ENCODE data around the gene PNMT. TPM values are rescaled to one million over a fixed set of nuclear protein-coding genes. Genes with fewer than 3 reads are reported as not detected.
A peak's percentile ranks its signal among the peaks of the same experiment; 100 is the strongest.

PNMT gene
- total and polyA plus RNA-seq, 2 of the 4 experiments (the other 2 are of a cell fraction) = not detected

GRCh38 chr17:39677542-39678339 is 9.5 kb downstream of the PNMT start:
- 56% methylated on average over 3 of the region's 13 CpGs; no CpG with 5 or more reads in 1 of the 2 experiments for WGBS, 2 experiments (ENCODE audit: extremely low coverage in 2 of 2, insufficient read length in 1 of 2)
- in situ Hi-C loops (cut with MboI; ENCODE audit: low sequenced_read_pairs) (no loop called here), intact Hi-C loops (cut with micrococcal nuclease) (no loop called here), dilution Hi-C loops (cut with HindIII; ENCODE audit: low sequenced_read_pairs, unreplicated experiment) (no loop called here)
- no peaks in the 10 kb centered on the region for H3K27me3 ChIP-seq (ENCODE audit: control insufficient read depth, insufficient read depth, low read length)
- POLR2A ChIA-PET (ENCODE audit: unreplicated experiment) = interaction anchor here (0.6 kb wide), 1 partner anchor 377 kb away, joined by 3 read pairs; no protein-coding TSS in a partner anchor
- H3K4me2 ChIP-seq (ENCODE audit: low read depth, low read length) = no peak overlapping the region; the same call in 1 of the 2 replicates
- H3K23ac ChIP-seq (ENCODE audit: low read depth, low read length) = peak overlapping the region; percentile 65; the same call in 1 of the 2 replicates
- H3K27ac ChIP-seq (ENCODE audit: insufficient read depth, low read length) = no peak overlapping the region
- H2BK5ac ChIP-seq (ENCODE audit: low read depth, low read length, poor library complexity, severe bottlenecking) = no peak overlapping the region
- no peak overlapping the region for H3K56ac ChIP-seq (ENCODE audit: extremely low read depth, insufficient read depth, low read length)
- no peak overlapping the region; the same call in 1 of the 2 replicates for H3K14ac ChIP-seq (replicated peaks; ENCODE audit: low read depth, low read length)
- H2AK9ac ChIP-seq (replicated peaks; ENCODE audit: low read depth, low read length, poor library complexity) = no peak overlapping the region
- H3K9me3 ChIP-seq (ENCODE audit: control insufficient read depth, insufficient read depth, low read length) = no peaks in the 10 kb centered on the region
- H3K4me3 ChIP-seq (ENCODE audit: insufficient read depth, low read depth, low read length) = no peak overlapping the region
- H3K4me1 ChIP-seq (ENCODE audit: control insufficient read depth, insufficient read depth, low read length) = peaks cover 7% of the 10 kb centered on the region
- peaks cover 7% of the 10 kb centered on the region; the same call in 1 of the 2 replicates for H3K9me1 ChIP-seq (ENCODE audit: insufficient read depth, low read length)
- no peak overlapping the region for H3K9ac ChIP-seq (ENCODE audit: low read depth, low read length)
- no peak overlapping the region for H2BK120ac ChIP-seq (ENCODE audit: low read depth, low read length)
- BruUV-seq (replicated peaks) = no TSS peak
- no peak overlapping the region for H2BK20ac ChIP-seq (ENCODE audit: low read depth, low read length)
- DNase-seq (no peak), ATAC-seq (ENCODE audit: low read depth) (peak; percentile 27)
- no peak overlapping the region for H2BK15ac ChIP-seq (ENCODE audit: low read depth, low read length)
- H4K8ac ChIP-seq (ENCODE audit: low read depth in 2 of 2, low read length in 2 of 2) = no peak overlapping the region
- H4K91ac ChIP-seq (ENCODE audit: insufficient read depth, low read depth, low read length) = no peak overlapping the region
- peaks cover 5% of the 10 kb centered on the region; the same call in 1 of the 2 replicates for H3K36me3 ChIP-seq (ENCODE audit: control insufficient read depth, insufficient read depth, low read length)
- H3K18ac ChIP-seq (ENCODE audit: low read depth, low read length) = no peak overlapping the region
- no peak overlapping the region for H2AK5ac ChIP-seq (ENCODE audit: low read depth, low read length)
- no peaks in the 10 kb centered on the region for H4K20me1 ChIP-seq (ENCODE audit: insufficient read depth, low read length)
- H4K5ac ChIP-seq (ENCODE audit: low read depth, low read length) = no peak overlapping the region
- CTCF ChIA-PET = interaction anchor here (0.6 kb wide), 1 partner anchor 106 kb away, joined by 3 read pairs; no protein-coding TSS in a partner anchor
- no peaks in the 10 kb centered on the region for H3K79me1 ChIP-seq (ENCODE audit: low read depth in 1 of 2, low read length in 2 of 2)
- peak overlapping the region; percentile 54 for H2AFZ ChIP-seq (replicated peaks; ENCODE audit: low read length, poor library complexity)
- H3K4ac ChIP-seq (ENCODE audit: low read depth, low read length) = no peak overlapping the region
- TF ChIP-seq NFE2L2 (IDR thresholded peaks at IDR 0.05; ENCODE audit: low read depth, low read length) = no peak
- no peak for TF ChIP-seq MAZ (IDR thresholded peaks at IDR 0.05; ENCODE audit: borderline replicate concordance, low read depth, low read length)
- no peak for TF ChIP-seq MXI1 (IDR thresholded peaks at IDR 0.05; ENCODE audit: borderline replicate concordance, low read depth, low read length)
- TF ChIP-seq RFX5 (IDR thresholded peaks at IDR 0.05; ENCODE audit: low read depth, low read length) = no peak
- TF ChIP-seq FOS (IDR thresholded peaks at IDR 0.05; ENCODE audit: low read depth, low read length) = no peak
- no peak for TF ChIP-seq CHD1 (IDR thresholded peaks at IDR 0.05; ENCODE audit: low read depth, low read length)
- TF ChIP-seq MAFK (IDR thresholded peaks at IDR 0.05; ENCODE audit: low read depth, low read length) = no peak
- TF ChIP-seq RAD21 (IDR thresholded peaks at IDR 0.05; ENCODE audit: low read length) = no peak
- no peak for TF ChIP-seq RCOR1 (IDR thresholded peaks at IDR 0.05; ENCODE audit: insufficient replicate concordance, low read length)
- no peak for TF ChIP-seq ELK1 (IDR thresholded peaks at IDR 0.05; ENCODE audit: borderline replicate concordance, low read depth, low read length)
- TF ChIP-seq BHLHE40 (IDR thresholded peaks at IDR 0.05; ENCODE audit: low read depth, low read length) = no peak
- no peak for TF ChIP-seq POLR2A (IDR thresholded peaks at IDR 0.05; ENCODE audit: low read depth, low read length)
- TF ChIP-seq SMC3 (IDR thresholded peaks at IDR 0.05; ENCODE audit: low read depth, low read length) = no peak
- TF ChIP-seq CTCF (conservative IDR thresholded peaks at IDR 0.05; ENCODE audit: low read depth, low read length) = no peak

Measured in IMR-90 (cell line).